HFF-Myc (cell line): ENCODE data around the gene PNLIPRP2.

Source experiments
- DNase-seq: peaks from one replicate; pipeline ENCODE4 v3.0.0-alpha.2; 2011; ENCODE audit warnings: low read depth; ENCODE audit errors: extremely low read depth
- H3K4me3 ChIP-seq: replicated peaks from 2 replicates; pipeline ENCODE4 v1.5.1; 2011; ENCODE audit warnings: low read depth, mild to moderate bottlenecking, control low read depth, low read length
- TF ChIP-seq, protein P1 (sequence below): IDR thresholded peaks from 2 replicates; pipeline ENCODE4 v1.5.1; 2012; ENCODE audit warnings: mild to moderate bottlenecking, low read depth, low read length, control low read depth; ENCODE audit errors: missing control alignments

The PNLIPRP2 gene

DNA sequence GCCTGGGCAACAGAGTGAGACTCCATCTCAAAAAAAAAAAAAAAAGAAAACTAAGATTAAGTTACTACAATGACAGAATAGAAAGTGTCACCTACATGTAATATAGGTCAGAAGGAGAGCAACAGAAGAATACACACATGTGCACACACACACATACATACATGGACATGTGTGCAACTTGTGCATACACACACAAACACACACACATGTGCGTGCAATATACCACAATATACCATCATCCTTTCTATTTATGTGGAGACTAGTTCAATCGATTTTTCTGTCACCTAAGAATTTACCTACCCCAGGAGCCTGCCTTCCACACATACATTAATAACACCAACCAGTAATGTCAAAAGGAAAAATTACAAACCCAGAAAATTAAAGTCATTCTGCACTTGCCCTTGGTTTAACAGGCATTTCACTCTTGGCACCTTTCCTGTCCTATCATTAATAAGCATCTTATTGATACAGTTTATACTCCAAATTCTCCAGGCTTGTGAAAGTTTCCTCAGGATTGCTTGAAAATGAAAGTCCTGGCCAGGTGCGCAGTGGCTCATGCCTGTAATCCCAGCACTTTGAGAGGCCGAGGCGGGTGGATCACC, 27.5 kb upstream of the PNLIPRP2 start:
- TF ChIP-seq, protein P1, sequence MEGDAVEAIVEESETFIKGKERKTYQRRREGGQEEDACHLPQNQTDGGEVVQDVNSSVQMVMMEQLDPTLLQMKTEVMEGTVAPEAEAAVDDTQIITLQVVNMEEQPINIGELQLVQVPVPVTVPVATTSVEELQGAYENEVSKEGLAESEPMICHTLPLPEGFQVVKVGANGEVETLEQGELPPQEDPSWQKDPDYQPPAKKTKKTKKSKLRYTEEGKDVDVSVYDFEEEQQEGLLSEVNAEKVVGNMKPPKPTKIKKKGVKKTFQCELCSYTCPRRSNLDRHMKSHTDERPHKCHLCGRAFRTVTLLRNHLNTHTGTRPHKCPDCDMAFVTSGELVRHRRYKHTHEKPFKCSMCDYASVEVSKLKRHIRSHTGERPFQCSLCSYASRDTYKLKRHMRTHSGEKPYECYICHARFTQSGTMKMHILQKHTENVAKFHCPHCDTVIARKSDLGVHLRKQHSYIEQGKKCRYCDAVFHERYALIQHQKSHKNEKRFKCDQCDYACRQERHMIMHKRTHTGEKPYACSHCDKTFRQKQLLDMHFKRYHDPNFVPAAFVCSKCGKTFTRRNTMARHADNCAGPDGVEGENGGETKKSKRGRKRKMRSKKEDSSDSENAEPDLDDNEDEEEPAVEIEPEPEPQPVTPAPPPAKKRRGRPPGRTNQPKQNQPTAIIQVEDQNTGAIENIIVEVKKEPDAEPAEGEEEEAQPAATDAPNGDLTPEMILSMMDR = no peak
- H3K4me3 ChIP-seq = no peak overlapping the region
- no peak for DNase-seq

DNA sequence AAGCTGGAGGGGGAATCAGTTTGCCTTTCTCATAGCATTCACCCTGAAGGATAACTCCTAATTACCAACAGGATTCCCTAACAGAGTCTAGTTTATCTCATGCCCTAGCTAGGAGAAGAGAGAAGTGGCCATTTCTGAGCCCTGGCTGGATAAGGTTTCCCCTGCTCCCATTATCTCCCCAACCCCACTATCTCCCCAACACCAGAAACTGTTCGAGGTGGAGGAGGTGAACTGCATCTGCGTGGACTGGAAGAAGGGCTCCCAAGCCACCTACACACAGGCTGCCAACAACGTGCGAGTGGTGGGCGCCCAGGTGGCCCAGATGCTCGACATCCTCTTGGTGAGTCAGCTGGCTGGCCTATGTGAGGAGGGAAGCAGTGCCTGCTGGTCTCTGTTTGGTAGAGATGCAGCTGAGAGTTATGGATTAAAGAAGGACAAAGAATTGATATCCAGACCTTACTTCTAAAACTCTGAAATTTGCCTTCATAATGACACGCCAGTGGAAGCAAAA, 26.2 kb upstream of the PNLIPRP2 start:
- DNase-seq = no peak
- TF ChIP-seq, protein P1 = no peak
- H3K4me3 ChIP-seq = no peak overlapping the region

DNA sequence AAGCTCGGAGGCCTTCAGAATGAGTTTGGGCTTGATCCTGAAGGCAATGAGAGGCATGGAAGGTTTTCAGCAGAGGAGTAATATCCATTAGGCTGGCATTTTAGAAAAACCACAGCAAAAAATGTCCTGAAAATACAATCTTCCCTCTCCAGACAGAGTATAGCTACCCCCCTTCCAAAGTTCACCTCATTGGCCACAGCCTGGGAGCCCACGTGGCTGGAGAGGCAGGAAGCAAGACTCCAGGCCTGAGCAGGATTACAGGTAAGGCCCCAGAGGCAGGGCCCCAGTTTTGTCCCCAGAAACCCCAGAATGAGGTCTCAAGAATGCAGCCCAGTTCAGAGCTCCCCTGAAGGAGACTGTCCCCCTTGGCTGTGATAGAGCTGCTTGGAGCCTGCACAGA, 24.7 kb upstream of the PNLIPRP2 start:
- DNase-seq = no peak
- TF ChIP-seq, protein P1 = no peak
- no peak overlapping the region for H3K4me3 ChIP-seq

DNA sequence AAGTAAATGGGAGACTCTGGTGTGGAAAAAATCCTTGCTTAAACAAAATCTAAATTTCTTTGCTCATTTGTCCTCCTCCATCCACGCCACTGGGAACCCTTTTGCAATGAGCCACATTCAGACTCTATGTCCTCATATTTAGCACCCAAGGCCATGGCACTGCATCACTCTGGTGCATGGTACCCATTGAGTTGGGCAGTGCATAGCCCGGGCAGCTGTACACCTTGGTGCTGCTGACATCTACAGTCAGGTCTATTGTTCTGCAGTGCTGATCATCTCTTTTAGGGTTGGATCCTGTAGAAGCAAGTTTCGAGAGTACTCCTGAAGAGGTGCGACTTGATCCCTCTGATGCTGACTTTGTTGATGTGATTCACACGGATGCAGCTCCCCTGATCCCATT, 23.2 kb upstream of the PNLIPRP2 start:
- no peak for DNase-seq
- TF ChIP-seq, protein P1 = no peak
- H3K4me3 ChIP-seq = no peak overlapping the region

DNA sequence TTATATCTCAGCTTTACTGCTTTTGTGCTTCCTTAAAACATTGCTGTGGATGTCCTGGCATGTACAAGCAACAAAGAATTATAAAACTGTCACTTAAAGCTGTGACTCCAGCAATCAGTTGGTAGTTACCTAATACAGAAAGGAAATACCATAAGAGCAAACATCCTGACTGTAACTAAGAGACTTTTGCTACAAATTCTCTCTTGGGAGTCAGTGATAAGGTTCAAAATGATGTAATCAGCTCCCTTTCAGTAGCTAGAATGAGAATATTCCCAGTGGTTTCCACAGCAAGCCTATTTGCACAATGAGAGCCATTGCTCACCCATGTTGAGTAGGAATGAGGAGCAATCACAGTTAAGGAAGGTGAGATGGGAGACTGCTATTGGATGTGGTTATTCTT, 22.4 kb upstream of the PNLIPRP2 start:
- no peak for DNase-seq
- TF ChIP-seq, protein P1 = no peak
- H3K4me3 ChIP-seq = no peak overlapping the region

DNA sequence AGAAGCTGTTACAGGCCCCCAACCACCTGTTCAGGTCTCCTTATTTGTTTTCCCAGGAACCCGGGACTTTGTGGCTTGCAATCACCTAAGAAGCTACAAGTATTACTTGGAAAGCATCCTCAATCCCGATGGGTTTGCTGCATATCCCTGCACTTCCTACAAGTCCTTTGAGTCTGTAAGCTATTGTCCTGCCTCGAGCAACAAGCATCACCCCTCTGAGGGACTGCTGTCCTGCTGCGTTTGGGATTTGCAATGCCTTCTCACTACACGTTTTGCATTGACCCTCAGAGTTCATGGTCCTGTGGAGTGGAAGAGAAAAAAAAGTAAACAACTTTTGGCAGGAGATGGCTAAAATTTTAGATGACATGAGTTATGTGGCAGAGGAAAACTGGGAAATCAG, 20.8 kb upstream of the PNLIPRP2 start:
- DNase-seq = no peak
- H3K4me3 ChIP-seq = no peak overlapping the region
- TF ChIP-seq, protein P1 = no peak
